H1 (cell line): ENCODE data around the gene LTBP3. TPM values are rescaled to one million over a fixed set of nuclear protein-coding genes. Genes with fewer than 3 reads are reported as not detected.

Source experiments
- BACH1 ChIP-seq: IDR thresholded peaks from 2 replicates; pipeline ENCODE4 v1.6.1; 2012; ENCODE audit warnings: low read length, improper control_type of control experiment
- CHD1 ChIP-seq: IDR thresholded peaks from 2 replicates; pipeline ENCODE4 v1.6.1; 2012; ENCODE audit warnings: low read depth, low read length, improper control_type of control experiment
- CHD2 ChIP-seq: IDR thresholded peaks from 2 replicates; pipeline ENCODE4 v1.6.1; 2012; ENCODE audit warnings: low read length, improper control_type of control experiment
- EP300 ChIP-seq, 2 experiments: IDR thresholded peaks; 1 replicate in 1 of 2; 2 replicates in 1 of 2; pipeline ENCODE4 v1.6.1; 2011 to 2012; ENCODE audit warnings: low read depth in 2 of 2, low read length in 2 of 2, mild to moderate bottlenecking in 2 of 2, borderline replicate concordance in 1 of 2, inconsistent platforms in 1 of 2, moderate library complexity in 1 of 2
- KDM4A ChIP-seq: IDR thresholded peaks from one replicate; pipeline ENCODE4 v1.7.1; 2012; ENCODE audit warnings: low read depth, mild to moderate bottlenecking, moderate library complexity, low read length, inconsistent platforms; ENCODE audit not compliant: severe bottlenecking
- SAP30 ChIP-seq: fragments of 300-600 bp; sonication (generic); IDR thresholded peaks from 2 replicates; pipeline ENCODE4 v1.7.1; 2012; ENCODE audit warnings: low read length, moderate library complexity, mild to moderate bottlenecking, inconsistent platforms; ENCODE audit not compliant: insufficient read depth, insufficient replicate concordance
- SIN3A ChIP-seq, 2 experiments: IDR thresholded peaks in 1 of 2; conservative IDR thresholded peaks in 1 of 2; 2 replicates each; pipeline ENCODE4 v1.6.1; 2011 to 2012; ENCODE audit warnings: low read length in 2 of 2, improper control_type of control experiment in 1 of 2, low read depth in 1 of 2, mild to moderate bottlenecking in 1 of 2
- SIRT6 ChIP-seq: IDR thresholded peaks from one replicate; pipeline ENCODE4 v1.7.1; 2012; ENCODE audit warnings: low read length, inconsistent platforms
- SUZ12 ChIP-seq: fragments of 200-600 bp; sonication (generic); IDR thresholded peaks from 2 replicates; pipeline ENCODE4 v1.6.1; 2012; ENCODE audit warnings: mild to moderate bottlenecking, inconsistent platforms, low read length, moderate library complexity, mixed read lengths
- TAF7 ChIP-seq: optimal IDR thresholded peaks from 2 replicates; pipeline ENCODE3; 2011; ENCODE audit warnings: low read depth, mild to moderate bottlenecking, inconsistent platforms, low read length, moderate library complexity, borderline replicate concordance
- polyA plus RNA-seq, 7 experiments: library from polyadenylated mRNA; depleted of rRNA in 3 of 7; stranded (reverse) in 5 of 7; unstranded in 2 of 7; fragments of >200 nt in 5 of 7; fragments of 200-250 nt in 2 of 7; gene quantifications; 1 replicate in 5 of 7; 2 replicates in 1 of 7; 4 replicates in 1 of 7; pipeline versions ENCODE4 v1.2.1 to v1.2.3, GENCODE V29; 2011 to 2013; ENCODE audit warnings: missing spikeins in 2 of 7, mixed read lengths in 2 of 7
- total RNA-seq: library from RNA; stranded (reverse); fragmentation: NEBNext Ultra II Directional; extraction: Animal tissue kit (Norgen Biotek cat#: 25700); gene quantifications from 2 replicates; pipeline ENCODE4 v1.2.1, GENCODE V29; 2021
- TF ChIP-seq, protein P1 (sequence below): IDR thresholded peaks from 2 replicates; pipeline ENCODE4 v1.6.1; 2011; ENCODE audit warnings: low read length, improper control_type of control experiment
- TF ChIP-seq, protein P2 (sequence below): IDR thresholded peaks from 2 replicates; pipeline ENCODE4 v1.6.1; 2012; ENCODE audit warnings: low read length, inconsistent platforms

The LTBP3 gene
- total and polyA plus RNA-seq, 2 of the 8 experiments (the other 6 are each of a cell fraction or from before 2014, with no cell fraction given) = 12.8 to 17.8 TPM

DNA sequence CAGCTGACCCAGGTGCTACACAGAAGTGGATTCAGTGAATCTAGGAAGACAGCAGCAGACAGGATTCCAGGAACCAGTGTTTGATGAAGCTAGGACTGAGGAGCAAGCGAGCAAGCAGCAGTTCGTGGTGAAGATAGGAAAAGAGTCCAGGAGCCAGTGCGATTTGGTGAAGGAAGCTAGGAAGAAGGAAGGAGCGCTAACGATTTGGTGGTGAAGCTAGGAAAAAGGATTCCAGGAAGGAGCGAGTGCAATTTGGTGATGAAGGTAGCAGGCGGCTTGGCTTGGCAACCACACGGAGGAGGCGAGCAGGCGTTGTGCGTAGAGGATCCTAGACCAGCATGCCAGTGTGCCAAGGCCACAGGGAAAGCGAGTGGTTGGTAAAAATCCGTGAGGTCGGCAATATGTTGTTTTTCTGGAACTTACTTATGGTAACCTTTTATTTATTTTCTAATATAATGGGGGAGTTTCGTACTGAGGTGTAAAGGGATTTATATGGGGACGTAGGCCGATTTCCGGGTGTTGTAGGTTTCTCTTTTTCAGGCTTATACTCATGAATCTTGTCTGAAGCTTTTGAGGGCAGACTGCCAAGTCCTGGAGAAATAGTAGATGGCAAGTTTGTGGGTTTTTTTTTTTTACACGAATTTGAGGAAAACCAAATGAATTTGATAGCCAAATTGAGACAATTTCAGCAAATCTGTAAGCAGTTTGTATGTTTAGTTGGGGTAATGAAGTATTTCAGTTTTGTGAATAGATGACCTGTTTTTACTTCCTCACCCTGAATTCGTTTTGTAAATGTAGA, 57.6 kb downstream of the LTBP3 start (continued):
- peak; percentile 8 to 39; a peak in 1 of 4 replicates for TF ChIP-seq SIN3A (conservative IDR thresholded peaks at IDR 0.05 in 1 of 2, IDR thresholded peaks at IDR 0.05 in 1 of 2; ENCODE audit: low read depth in 1 of 2, low read length in 2 of 2)
- TF ChIP-seq TAF7 = peak; percentile 95
- TF ChIP-seq KDM4A = peak; percentile 18
- TF ChIP-seq, protein P1, sequence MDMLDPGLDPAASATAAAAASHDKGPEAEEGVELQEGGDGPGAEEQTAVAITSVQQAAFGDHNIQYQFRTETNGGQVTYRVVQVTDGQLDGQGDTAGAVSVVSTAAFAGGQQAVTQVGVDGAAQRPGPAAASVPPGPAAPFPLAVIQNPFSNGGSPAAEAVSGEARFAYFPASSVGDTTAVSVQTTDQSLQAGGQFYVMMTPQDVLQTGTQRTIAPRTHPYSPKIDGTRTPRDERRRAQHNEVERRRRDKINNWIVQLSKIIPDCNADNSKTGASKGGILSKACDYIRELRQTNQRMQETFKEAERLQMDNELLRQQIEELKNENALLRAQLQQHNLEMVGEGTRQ = no peak; the same call in 1 of the 2 replicates
- TF ChIP-seq CHD1 = peak; percentile 76
- TF ChIP-seq CHD2 = no peak
- peak; percentile 94 for TF ChIP-seq SIRT6
- TF ChIP-seq BACH1 = no peak
- peak; percentile 70 for TF ChIP-seq SAP30
- TF ChIP-seq EP300 (IDR thresholded peaks at IDR 0.05; ENCODE audit: borderline replicate concordance in 1 of 2, low read depth in 2 of 2, low read length in 2 of 2) = 0 out of 3 replicates have a peak, but pooled peaks of 1 of the 2 experiments have one; percentile 11
- TF ChIP-seq, protein P2, sequence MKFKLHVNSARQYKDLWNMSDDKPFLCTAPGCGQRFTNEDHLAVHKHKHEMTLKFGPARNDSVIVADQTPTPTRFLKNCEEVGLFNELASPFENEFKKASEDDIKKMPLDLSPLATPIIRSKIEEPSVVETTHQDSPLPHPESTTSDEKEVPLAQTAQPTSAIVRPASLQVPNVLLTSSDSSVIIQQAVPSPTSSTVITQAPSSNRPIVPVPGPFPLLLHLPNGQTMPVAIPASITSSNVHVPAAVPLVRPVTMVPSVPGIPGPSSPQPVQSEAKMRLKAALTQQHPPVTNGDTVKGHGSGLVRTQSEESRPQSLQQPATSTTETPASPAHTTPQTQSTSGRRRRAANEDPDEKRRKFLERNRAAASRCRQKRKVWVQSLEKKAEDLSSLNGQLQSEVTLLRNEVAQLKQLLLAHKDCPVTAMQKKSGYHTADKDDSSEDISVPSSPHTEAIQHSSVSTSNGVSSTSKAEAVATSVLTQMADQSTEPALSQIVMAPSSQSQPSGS = 0 out of 2 replicates have a peak, but pooled peaks have one; percentile 30
- TF ChIP-seq SUZ12 = no peak
- TF ChIP-seq, all 59 proteins: peak for 16
